ENCODE measurements around the gene CXCL3.

- TF ChIP-seq, protein P1, sequence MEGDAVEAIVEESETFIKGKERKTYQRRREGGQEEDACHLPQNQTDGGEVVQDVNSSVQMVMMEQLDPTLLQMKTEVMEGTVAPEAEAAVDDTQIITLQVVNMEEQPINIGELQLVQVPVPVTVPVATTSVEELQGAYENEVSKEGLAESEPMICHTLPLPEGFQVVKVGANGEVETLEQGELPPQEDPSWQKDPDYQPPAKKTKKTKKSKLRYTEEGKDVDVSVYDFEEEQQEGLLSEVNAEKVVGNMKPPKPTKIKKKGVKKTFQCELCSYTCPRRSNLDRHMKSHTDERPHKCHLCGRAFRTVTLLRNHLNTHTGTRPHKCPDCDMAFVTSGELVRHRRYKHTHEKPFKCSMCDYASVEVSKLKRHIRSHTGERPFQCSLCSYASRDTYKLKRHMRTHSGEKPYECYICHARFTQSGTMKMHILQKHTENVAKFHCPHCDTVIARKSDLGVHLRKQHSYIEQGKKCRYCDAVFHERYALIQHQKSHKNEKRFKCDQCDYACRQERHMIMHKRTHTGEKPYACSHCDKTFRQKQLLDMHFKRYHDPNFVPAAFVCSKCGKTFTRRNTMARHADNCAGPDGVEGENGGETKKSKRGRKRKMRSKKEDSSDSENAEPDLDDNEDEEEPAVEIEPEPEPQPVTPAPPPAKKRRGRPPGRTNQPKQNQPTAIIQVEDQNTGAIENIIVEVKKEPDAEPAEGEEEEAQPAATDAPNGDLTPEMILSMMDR (IDR thresholded peaks at IDR 0.05): no peak
- no peak for TF ChIP-seq POLR2A (IDR thresholded peaks at IDR 0.05)
Measured at GRCh38 chr4:74016068-74016467, 22.4 kb downstream of the CXCL3 start.

Measured in lower leg skin (tissue), 3 donors.